SH-SY5Y (cell line): ENCODE measurements around the gene ATE1.

Source experiments
- GATA2 ChIP-seq: IDR thresholded peaks from 2 replicates; pipeline ENCODE4 v1.6.1; 2011; ENCODE audit warnings: mild to moderate bottlenecking, low read depth, low read length
- GATA3 ChIP-seq: IDR thresholded peaks from 2 replicates; pipeline ENCODE4 v1.6.1; 2011; ENCODE audit warnings: low read depth, mild to moderate bottlenecking, low read length, moderate library complexity

ATE1 gene

GRCh38 chr10:121927841-121928527 lies at the start of gene ATE1:
TSS of gene ATE1 (minus strand) at chr10:121928031. CDS start at chr10:121927949, 82 bp downstream.
- TF ChIP-seq GATA3: no peak
- no peak for TF ChIP-seq GATA2

GRCh38 chr10:121976607-121977006 lies 48.8 kb upstream of the ATE1 start:
- TF ChIP-seq GATA3: no peak
- TF ChIP-seq GATA2: no peak

GRCh38 chr10:121975295-121976086 lies 47.7 kb upstream of the ATE1 start:
- TF ChIP-seq GATA3: no peak
- TF ChIP-seq GATA2: no peak

GRCh38 chr10:121974535-121975294 lies 46.9 kb upstream of the ATE1 start, which contains the start of gene NSMCE4A:
TSS of gene NSMCE4A (minus strand) at chr10:121975217. CDS start at chr10:121975165, 52 bp downstream.
- TF ChIP-seq GATA2: peak; percentile 13; the same call in 1 of the 2 replicates
- TF ChIP-seq GATA3: no peak

- no peak for TF ChIP-seq GATA3
- no peak for TF ChIP-seq GATA2
Measured at GRCh38 chr10:121974019-121974534, 46.2 kb upstream of the ATE1 start.

GRCh38 chr10:121965996-121966395 lies 38.2 kb upstream of the ATE1 start:
- no peak for TF ChIP-seq GATA2
- TF ChIP-seq GATA3: no peak

GRCh38 chr10:121961456-121961855 lies 33.6 kb upstream of the ATE1 start:
- no peak for TF ChIP-seq GATA3
- no peak for TF ChIP-seq GATA2

- TF ChIP-seq GATA2 (no peak), GATA3 (no peak)
Measured at GRCh38 chr10:121959671-121960070, 31.8 kb upstream of the ATE1 start.

- TF ChIP-seq GATA2 (no peak), GATA3 (no peak)
Measured at GRCh38 chr10:121956111-121957061, 28.6 kb upstream of the ATE1 start.

- no peak for TF ChIP-seq GATA2
- no peak for TF ChIP-seq GATA3
Measured at GRCh38 chr10:121952226-121952625, 24.4 kb upstream of the ATE1 start.

- TF ChIP-seq GATA3: no peak
- no peak for TF ChIP-seq GATA2
Measured at GRCh38 chr10:121949451-121949850, 21.6 kb upstream of the ATE1 start.

- TF ChIP-seq GATA3 (no peak), GATA2 (no peak)
Measured at GRCh38 chr10:121949049-121949448, 21.2 kb upstream of the ATE1 start.

GRCh38 chr10:121947343-121948330 lies 19.8 kb upstream of the ATE1 start:
- TF ChIP-seq GATA2 (no peak), GATA3 (no peak)
